ENCODE measurements around the gene PTPN12.

The PTPN12 gene

DNA sequence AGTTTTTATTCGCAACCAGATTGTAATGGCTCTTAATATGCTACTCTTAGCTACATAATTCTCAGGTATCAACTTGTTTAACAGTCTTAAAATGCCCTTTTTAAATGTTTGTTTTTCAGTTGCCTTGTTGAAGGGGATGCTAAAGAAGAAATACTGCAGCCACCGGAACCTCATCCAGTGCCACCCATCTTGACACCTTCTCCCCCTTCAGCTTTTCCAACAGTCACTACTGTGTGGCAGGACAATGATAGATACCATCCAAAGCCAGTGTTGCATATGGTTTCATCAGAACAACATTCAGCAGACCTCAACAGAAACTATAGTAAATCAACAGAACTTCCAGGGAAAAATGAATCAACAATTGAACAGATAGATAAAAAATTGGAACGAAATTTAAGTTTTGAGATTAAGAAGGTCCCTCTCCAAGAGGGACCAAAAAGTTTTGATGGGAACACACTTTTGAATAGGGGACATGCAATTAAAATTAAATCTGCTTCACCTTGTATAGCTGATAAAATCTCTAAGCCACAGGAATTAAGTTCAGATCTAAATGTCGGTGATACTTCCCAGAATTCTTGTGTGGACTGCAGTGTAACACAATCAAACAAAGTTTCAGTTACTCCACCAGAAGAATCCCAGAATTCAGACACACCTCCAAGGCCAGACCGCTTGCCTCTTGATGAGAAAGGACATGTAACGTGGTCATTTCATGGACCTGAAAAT lies 89.7 kb downstream of the PTPN12 start:
- H3K4me3 ChIP-seq (ENCODE audit: low read depth, low read length): no peak overlapping the region
- no peak for TF ChIP-seq CTCF (IDR thresholded peaks at IDR 0.05; ENCODE audit: low read depth, low read length, missing control alignments)
- no peak for DNase-seq (ENCODE audit: low read depth)

GRCh38 chr7:77627309-77627676 lies 90.2 kb downstream of the PTPN12 start:
- H3K4me3 ChIP-seq (ENCODE audit: low read depth, low read length): no peak overlapping the region
- DNase-seq (ENCODE audit: low read depth): no peak
- TF ChIP-seq CTCF (IDR thresholded peaks at IDR 0.05; ENCODE audit: low read depth, low read length, missing control alignments): no peak

- no peak for DNase-seq (ENCODE audit: low read depth)
- TF ChIP-seq CTCF (IDR thresholded peaks at IDR 0.05; ENCODE audit: low read depth, low read length, missing control alignments): no peak
- no peak overlapping the region for H3K4me3 ChIP-seq (ENCODE audit: low read depth, low read length)
These were observed 92.7 kb downstream of the PTPN12 start for GRCh38 chr7:77629797-77630196.

GRCh38 chr7:77631820-77632219 lies 94.7 kb downstream of the PTPN12 start:
- DNase-seq (ENCODE audit: low read depth): no peak
- no peak overlapping the region for H3K4me3 ChIP-seq (ENCODE audit: low read depth, low read length)
- TF ChIP-seq CTCF (IDR thresholded peaks at IDR 0.05; ENCODE audit: low read depth, low read length, missing control alignments): no peak

- no peak for DNase-seq (ENCODE audit: low read depth)
- H3K4me3 ChIP-seq (ENCODE audit: low read depth, low read length): no peak overlapping the region
- TF ChIP-seq CTCF (IDR thresholded peaks at IDR 0.05; ENCODE audit: low read depth, low read length, missing control alignments): no peak
These were observed 107.7 kb downstream of the PTPN12 start for GRCh38 chr7:77644774-77645173.

DNA sequence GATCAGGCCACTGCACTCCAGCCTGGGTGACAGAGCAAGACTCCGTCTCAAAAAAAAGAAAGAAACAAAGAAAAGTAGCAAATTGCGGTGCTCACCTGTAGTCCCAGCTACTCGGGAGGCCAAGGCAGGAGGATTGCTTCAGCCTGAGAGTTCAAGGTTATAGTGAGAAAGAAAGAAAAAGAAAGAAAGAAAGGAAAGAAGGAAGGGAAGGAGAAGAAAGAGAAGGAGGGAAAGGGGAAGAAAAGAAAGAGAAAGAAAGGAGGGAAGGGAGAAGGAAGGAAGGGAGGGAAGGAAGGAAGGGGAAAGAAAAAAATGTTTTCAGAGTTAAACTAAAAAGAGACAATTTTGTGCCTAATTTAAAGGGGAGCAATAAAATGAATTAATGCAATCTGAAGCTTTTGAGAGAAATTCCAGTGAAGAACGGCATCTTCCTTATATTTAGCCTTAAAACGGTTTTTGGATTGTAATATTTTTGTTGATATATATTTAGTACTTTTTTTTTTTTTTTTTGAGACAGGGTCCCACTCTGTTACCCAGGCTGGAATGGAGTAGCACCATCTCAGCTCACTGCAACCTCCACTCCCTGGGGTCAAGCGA lies 111.7 kb downstream of the PTPN12 start:
- DNase-seq (ENCODE audit: low read depth): no peak
- TF ChIP-seq CTCF (IDR thresholded peaks at IDR 0.05; ENCODE audit: low read depth, low read length, missing control alignments): no peak
- no peak overlapping the region for H3K4me3 ChIP-seq (ENCODE audit: low read depth, low read length)
